Peyer's patch (tissue), 4 donors: Measurements from ENCODE around the gene USP37. TPM values are rescaled to one million over a fixed set of nuclear protein-coding genes. Genes with fewer than 3 reads are reported as not detected.

Experiments
- DNase-seq, 3 donors: peaks; one replicate each; pipeline ENCODE4 v3.0.0-alpha.2; 2017 to 2019
- H3K27ac ChIP-seq, 4 donors: fragments of 200-600 bp; sonication (generic); one replicate each; pipeline ENCODE4 v1.5.1; 2016 to 2019
- H3K27me3 ChIP-seq, 2 donors: fragments of 200-600 bp; sonication (generic); one replicate each; pipeline ENCODE4 v1.5.1; 2019
- H3K36me3 ChIP-seq, 3 donors: fragments of 200-600 bp; sonication (generic); one replicate each; pipeline ENCODE4 v1.5.1; 2016 to 2019
- H3K4me1 ChIP-seq, 4 donors: fragments of 200-600 bp; sonication (generic); one replicate each; pipeline ENCODE4 v1.5.1; 2016 to 2019
- H3K4me3 ChIP-seq, 4 donors: fragments of 200-600 bp; sonication (generic); 1 replicate in 3 of 4; 2 replicates in 1 of 4; pipeline ENCODE4 v1.5.1; 2016 to 2019; ENCODE audit warnings: mild to moderate bottlenecking in 1 of 4
- H3K9me3 ChIP-seq, 4 donors: fragments of 200-600 bp; sonication (generic); one replicate each; pipeline ENCODE4 v1.5.1; 2016 to 2019; ENCODE audit warnings: mild to moderate bottlenecking in 1 of 4
- CTCF ChIP-seq, 6 experiments: fragments of 450-650 bp in 4 of 6; fragments of 200-600 bp in 2 of 6; sonication (generic) in 1 of 6; IDR thresholded peaks; one replicate each; pipeline ENCODE4 v1.5.1; 2017 to 2019; ENCODE audit warnings: antibody characterized with exemption in 6 of 6, mild to moderate bottlenecking in 3 of 6, moderate library complexity in 1 of 6
- POLR2A ChIP-seq, 2 donors: fragments of 450-650 bp; IDR thresholded peaks; one replicate each; pipeline ENCODE4 v1.5.1; 2017; ENCODE audit warnings: antibody characterized with exemption in 2 of 2, mild to moderate bottlenecking in 2 of 2, moderate library complexity in 2 of 2
- small RNA-seq, 2 donors: library from RNA; depleted of rRNA; stranded (forward); fragments of <200 nt; gene quantifications; one replicate each; pipeline ENCODE3, GENCODE V24; 2016
- total RNA-seq, 4 donors: library from RNA; depleted of rRNA; stranded (reverse); fragments of >200 nt; gene quantifications; one replicate each; pipeline ENCODE4 v1.1.0, GENCODE V29; 2016

The USP37 gene
- total RNA-seq, 4 donors from 2014 or later: 12.6 to 44.6 (median 21.8) TPM

- TF ChIP-seq POLR2A (IDR thresholded peaks at IDR 0.05) (peak; percentile 34 to 63), CTCF (IDR thresholded peaks at IDR 0.05) (no peak)
- Histone ChIP-seq H3K9me3 (no peaks in the 10 kb centered on the region), H3K4me1 (peaks cover 4 to 51% (median 31%) of the 10 kb centered on the region in 4 donors), H3K4me3 (peak overlapping the region; percentile 75 to 97 (median 89)), H3K27ac (peak overlapping the region; percentile 95 to 99 (median 98)), H3K27me3 (no peaks in the 10 kb centered on the region), H3K36me3 (peaks cover 0 to 39% (median 0%) of the 10 kb centered on the region in 3 donors)
- peak in 2 of 3 donors; percentile 73 to 79 for DNase-seq
Measured at GRCh38 chr2:218400930-218401881, 166.9 kb downstream of the USP37 start.

Small RNA genes lying within 50 kb of the gene (small RNA-seq; reads per million reads assigned to genes)
- gene MIR26B (115 to 563 reads per million in 2 donors), gene RNU6-136P (0 reads per million in 2 donors)

Other genes starting within 250 kb of the USP37 start
- not detected for gene CATIP, start 211.5 kb downstream of the USP37 start, total RNA-seq
- gene SLC11A1, start 186.1 kb downstream of the USP37 start, total RNA-seq: 10 to 100 TPM in 2 of 4 donors, 1 to 10 TPM in 2; 2.8 to 21.5 (median 8.6) TPM
- gene CTDSP1, start 168.5 kb downstream of the USP37 start, total RNA-seq: 100 to 1,000 TPM; 105 to 207 (median 184) TPM
- gene VIL1, start 149.2 kb downstream of the USP37 start, total RNA-seq: 1,000 to 10,000 TPM in 1 of 4 donors, 100 to 1,000 TPM in 3; 189 to 1,274 (median 741) TPM
- 10 to 100 TPM; 27.2 to 54.2 (median 51.5) TPM for gene CNOT9, start 488 bp upstream of the USP37 start, total RNA-seq
- gene PLCD4, start 39.5 kb upstream of the USP37 start, total RNA-seq: 1 to 10 TPM in 3 of 4 donors, not detected in 1; 1.5 to 9.9 (median 3.6) TPM
- gene ZNF142, start 91.3 kb upstream of the USP37 start, total RNA-seq: 10 to 100 TPM; 18.2 to 42.7 (median 26.6) TPM
- gene BCS1L, start 91.3 kb upstream of the USP37 start, total RNA-seq: 100 to 1,000 TPM in 1 of 4 donors, 10 to 100 TPM in 3; 22.2 to 155 (median 39.9) TPM
- gene RNF25, start 103.7 kb upstream of the USP37 start, total RNA-seq: 10 to 100 TPM in 3 of 4 donors, 1 to 10 TPM in 1; 9.5 to 23.7 (median 18.6) TPM
- gene STK36, start 103.7 kb upstream of the USP37 start, total RNA-seq: 10 to 100 TPM; 25.6 to 82.7 (median 63.6) TPM
- gene TTLL4, start 142.5 kb upstream of the USP37 start, total RNA-seq: 10 to 100 TPM; 14.9 to 48.4 (median 45.1) TPM
- gene CYP27A1, start 213.8 kb upstream of the USP37 start, total RNA-seq: 100 to 1,000 TPM in 3 of 4 donors, 10 to 100 TPM in 1; 68.5 to 277 (median 168) TPM